HCT116 (cell line): Measurements from ENCODE around the gene SLC2A9. TPM values are rescaled to one million over a fixed set of nuclear protein-coding genes. Genes with fewer than 3 reads are reported as not detected.

Source experiments
- ATAC-seq: fragments of 200-7000 bp; cut with Tn5 transposase; 2 replicates; pipeline ENCODE4 v1.9.1; 2020; ENCODE audit warnings: mild to moderate bottlenecking, moderate library complexity
- BruUV-seq: library from RNA; stranded (reverse); fragments of 400-500 nt; replicated peaks from 2 replicates; lab custom pipeline; 2021; lab: Mats Ljungman, UMichigan
- CTCF ChIA-PET: fragments of 300-600 bp; sonication (Branson Sonifier 250); formaldehyde crosslinking; loops from one replicate; lab custom pipeline; 2021; ENCODE audit warnings: antibody characterized with exemption; lab: Charles Lee
- POLR2A ChIA-PET: fragments of 300-600, 350-600 bp; sonication (Branson Sonifier 250); formaldehyde crosslinking; loops from one replicate; lab custom pipeline; 2021; ENCODE audit warnings: antibody characterized with exemption; lab: Charles Lee
- RAD21 ChIA-PET, 2 experiments: fragments of 300-600 bp; sonication (Branson Sonifier 250); formaldehyde crosslinking; loops; one replicate each; lab custom pipeline; 2023; ENCODE audit warnings: low total read pairs in 2 of 2; ENCODE audit not compliant: uncharacterized antibody in 2 of 2, unreplicated experiment in 2 of 2, low non-redundant PET in 1 of 2; lab: Charles Lee
- DNase-seq: peaks from one replicate; pipeline ENCODE4 v3.0.0-alpha.2; 2010; ENCODE audit warnings: low read depth, low spot score
- H2AFZ ChIP-seq: fragments of 200-600 bp; shearing (Covaris generic), sonication (generic); 2 replicates; pipeline ENCODE4 v1.6.1; 2017; ENCODE audit warnings: low read depth, mixed run types, mixed read lengths, antibody characterized with exemption, low read length; ENCODE audit not compliant: poor library complexity, severe bottlenecking
- H3K27ac ChIP-seq: 2 replicates; pipeline ENCODE4 v1.5.1; 2012; ENCODE audit warnings: low read depth, low read length
- H3K27me3 ChIP-seq: fragments of 200-600 bp; sonication (generic); 2 replicates; pipeline ENCODE4 v1.6.1; 2016; ENCODE audit warnings: mixed run types, low read length, mixed read lengths; ENCODE audit not compliant: insufficient read depth
- H3K36me3 ChIP-seq, 2 experiments: fragments of 200-500 bp in 1 of 2; fragments of 200-600 bp in 1 of 2; sonication (Bioruptor generic) in 1 of 2; sonication (generic) in 1 of 2; 2 replicates each; pipeline versions ENCODE4 v1.5.1 to v1.6.1; 2014 to 2016; ENCODE audit warnings: low read length in 2 of 2, inconsistent platforms in 1 of 2, mixed read lengths in 1 of 2, mixed run types in 1 of 2; ENCODE audit not compliant: insufficient read depth in 2 of 2, control insufficient read depth in 1 of 2
- H3K4me1 ChIP-seq, 2 experiments: fragments of 200-600 bp in 1 of 2; sonication (generic) in 1 of 2; 2 replicates each; pipeline versions ENCODE4 v1.5.1 to v1.6.1; 2012 to 2017; ENCODE audit warnings: low read length in 2 of 2, inconsistent platforms in 1 of 2, mild to moderate bottlenecking in 1 of 2, mixed read lengths in 1 of 2, mixed run types in 1 of 2, moderate library complexity in 1 of 2; ENCODE audit not compliant: insufficient read depth in 2 of 2, control insufficient read depth in 1 of 2
- H3K4me2 ChIP-seq: fragments of 200-600 bp; sonication (generic); 2 replicates; pipeline ENCODE4 v1.6.1; 2017; ENCODE audit warnings: mixed run types, low read length, mixed read lengths
- H3K4me3 ChIP-seq, 2 experiments: fragments of 200-600 bp in 1 of 2; sonication (generic) in 1 of 2; replicated peaks in 1 of 2; 2 replicates each; pipeline ENCODE4 v1.5.1; 2011 to 2016; ENCODE audit warnings: low read length in 2 of 2, control low read depth in 1 of 2, low read depth in 1 of 2, mild to moderate bottlenecking in 1 of 2, mixed read lengths in 1 of 2, mixed run types in 1 of 2
- H3K79me2 ChIP-seq: fragments of 200-600 bp; sonication (generic); 2 replicates; pipeline ENCODE4 v1.6.1; 2017; ENCODE audit warnings: mild to moderate bottlenecking, mixed run types, low read length, moderate library complexity, mixed read lengths; ENCODE audit not compliant: insufficient read depth
- H3K9ac ChIP-seq: fragments of 200-600 bp; sonication (generic); 2 replicates; pipeline ENCODE4 v1.6.1; 2016; ENCODE audit warnings: low read length, mixed read lengths
- H3K9me2 ChIP-seq: fragments of 200-600 bp; sonication (generic), shearing (Covaris generic); 2 replicates; pipeline ENCODE4 v1.6.1; 2017; ENCODE audit warnings: mixed run types, mild to moderate bottlenecking, moderate library complexity; ENCODE audit not compliant: insufficient read depth
- H3K9me3 ChIP-seq, 2 experiments: fragments of 200-500 bp in 1 of 2; fragments of 200-600 bp in 1 of 2; sonication (Bioruptor generic) in 1 of 2; sonication (generic) in 1 of 2; 2 replicates each; pipeline ENCODE4 v1.6.1; 2014 to 2017; ENCODE audit warnings: low read length in 2 of 2, mixed read lengths in 2 of 2, inconsistent platforms in 1 of 2, low read depth in 1 of 2, mild to moderate bottlenecking in 1 of 2, mixed run types in 1 of 2, moderate library complexity in 1 of 2; ENCODE audit not compliant: control insufficient read depth in 1 of 2, insufficient read depth in 1 of 2
- H4K20me1 ChIP-seq: fragments of 200-600 bp; sonication (generic), shearing (Covaris generic); 2 replicates; pipeline ENCODE4 v1.6.1; 2017; ENCODE audit warnings: mixed run types, mild to moderate bottlenecking, moderate library complexity; ENCODE audit not compliant: insufficient read depth
- CBX3 ChIP-seq: IDR thresholded peaks from 2 replicates; pipeline ENCODE4 v1.6.1; 2012; ENCODE audit warnings: low read depth
- CEBPB ChIP-seq: IDR thresholded peaks from 2 replicates; pipeline ENCODE4 v1.6.1; 2012; ENCODE audit warnings: low read depth
- EGR1 ChIP-seq: IDR thresholded peaks from 2 replicates; pipeline ENCODE4 v1.6.1; 2012; ENCODE audit warnings: low read depth
- EZH2 ChIP-seq: fragments of 200-600 bp; sonication (generic); IDR thresholded peaks from 2 replicates; pipeline ENCODE4 v1.6.1; 2017; ENCODE audit warnings: antibody characterized with exemption, mixed run types
- MAX ChIP-seq: IDR thresholded peaks from 2 replicates; pipeline ENCODE4 v1.6.1; 2012
- POLR2AphosphoS5 ChIP-seq: IDR thresholded peaks from 2 replicates; pipeline ENCODE4 v1.6.1; 2011; ENCODE audit warnings: mild to moderate bottlenecking, low read depth, low read length, moderate library complexity
- RAD21 ChIP-seq: IDR thresholded peaks from 2 replicates; pipeline ENCODE4 v1.6.1; 2012; ENCODE audit warnings: low read depth, mild to moderate bottlenecking
- SIN3A ChIP-seq: IDR thresholded peaks from 2 replicates; pipeline ENCODE4 v1.6.1; 2012; ENCODE audit warnings: low read depth
- SRF ChIP-seq: IDR thresholded peaks from 2 replicates; pipeline ENCODE4 v1.6.1; 2012; ENCODE audit warnings: low read depth
- TCF7L2 ChIP-seq: IDR thresholded peaks from 2 replicates; pipeline ENCODE4 v1.7.0; 2011; ENCODE audit warnings: borderline replicate concordance, inconsistent platforms; ENCODE audit not compliant: insufficient read depth, insufficient read length; ENCODE audit errors: extremely low read depth
- YY1 ChIP-seq: IDR thresholded peaks from 2 replicates; pipeline ENCODE4 v1.6.1; 2011; ENCODE audit warnings: low read length, low read depth, moderate library complexity, mild to moderate bottlenecking; ENCODE audit not compliant: insufficient replicate concordance; ENCODE audit errors: extremely low read depth
- ZBTB33 ChIP-seq: IDR thresholded peaks from 2 replicates; pipeline ENCODE4 v1.6.1; 2011; ENCODE audit warnings: mild to moderate bottlenecking, low read length, moderate library complexity; ENCODE audit not compliant: insufficient replicate concordance; ENCODE audit errors: extremely low read depth
- ZFX ChIP-seq: fragments of 450-650 bp; IDR thresholded peaks from 2 replicates; pipeline ENCODE4 v1.6.1; 2017
- ZNF274 ChIP-seq: fragments of 200-500 bp; sonication (Bioruptor generic); IDR thresholded peaks from 2 replicates; pipeline ENCODE4 v1.6.1; 2014; ENCODE audit warnings: mild to moderate bottlenecking, low read depth, low read length, inconsistent platforms
- intact Hi-C: fragments of 100-400 bp; cut with micrococcal nuclease; formaldehyde crosslinking; loops from 2 replicates; pipeline ENCODE4 v1.10.0; 2022
- total RNA-seq: library from RNA; stranded (reverse); gene quantifications from one replicate; pipeline ENCODE4 v1.2.1, GENCODE V29; 2021; ENCODE audit not compliant: unreplicated experiment
- TF ChIP-seq, protein P1 (sequence below): IDR thresholded peaks from 2 replicates; pipeline ENCODE4 v1.6.1; 2012

SLC2A9 gene
- total RNA-seq, 1 experiment from 2014 or later: 2.2 TPM

- DNase-seq (no peak), ATAC-seq (no peak)
- H3K9me2 ChIP-seq: no peaks in the 10 kb centered on the region
- no TSS peak for BruUV-seq
- POLR2A ChIA-PET: no interaction called here
- H3K27me3 ChIP-seq: 0 out of 2 replicates have a peak, but pooled peaks cover 4% of the 10 kb centered on the region
- no peaks in the 10 kb centered on the region for H3K79me2 ChIP-seq
- H3K4me3 ChIP-seq: no peak overlapping the region
- H3K9ac ChIP-seq: no peak overlapping the region
- no peaks in the 10 kb centered on the region for H3K4me1 ChIP-seq
- no peaks in the 10 kb centered on the region for H3K9me3 ChIP-seq
- CTCF ChIA-PET: no interaction called here
- H3K27ac ChIP-seq: no peak overlapping the region
- RAD21 ChIA-PET: no interaction called here
- no peaks in the 10 kb centered on the region for H4K20me1 ChIP-seq
- intact Hi-C loops: no loop called here
- no peaks in the 10 kb centered on the region for H3K36me3 ChIP-seq
- H3K4me2 ChIP-seq: no peak overlapping the region
- TF ChIP-seq EGR1: no peak
- no peak for TF ChIP-seq CBX3
- no peak for TF ChIP-seq MAX
- no peak for TF ChIP-seq EZH2
- TF ChIP-seq, protein P1, sequence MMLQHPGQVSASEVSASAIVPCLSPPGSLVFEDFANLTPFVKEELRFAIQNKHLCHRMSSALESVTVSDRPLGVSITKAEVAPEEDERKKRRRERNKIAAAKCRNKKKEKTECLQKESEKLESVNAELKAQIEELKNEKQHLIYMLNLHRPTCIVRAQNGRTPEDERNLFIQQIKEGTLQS: no peak
- no peak for TF ChIP-seq POLR2AphosphoS5
- TF ChIP-seq ZFX: no peak
- TF ChIP-seq CEBPB: no peak
- TF ChIP-seq ZNF274: no peak
- no peak for TF ChIP-seq YY1
- TF ChIP-seq TCF7L2: no peak
- TF ChIP-seq SRF: no peak
- H2AFZ ChIP-seq: no peak overlapping the region
Measured at GRCh38 chr4:9933184-9933583, 88.1 kb downstream of the SLC2A9 start.

GRCh38 chr4:9932771-9933170 lies 88.5 kb downstream of the SLC2A9 start:
- ATAC-seq (no peak), DNase-seq (no peak)
- no peaks in the 10 kb centered on the region for H3K79me2 ChIP-seq
- no TSS peak for BruUV-seq
- ChIA-PET RAD21 (no interaction called here), POLR2A (no interaction called here), CTCF (no interaction called here)
- no peak overlapping the region for H3K9ac ChIP-seq
- no peaks in the 10 kb centered on the region for H3K4me1 ChIP-seq
- H4K20me1 ChIP-seq: no peaks in the 10 kb centered on the region
- TF ChIP-seq RAD21 (no peak), ZBTB33 (no peak), SIN3A (no peak), TCF7L2 (no peak)
- intact Hi-C loops: no loop called here
- H3K27me3 ChIP-seq: 0 out of 2 replicates have a peak, but pooled peaks cover 4% of the 10 kb centered on the region
- H2AFZ ChIP-seq: no peak overlapping the region
- H3K4me2 ChIP-seq: no peak overlapping the region
- H3K27ac ChIP-seq: no peak overlapping the region
- no peaks in the 10 kb centered on the region for H3K9me2 ChIP-seq
- no peaks in the 10 kb centered on the region for H3K9me3 ChIP-seq
- no peak overlapping the region for H3K4me3 ChIP-seq
- H3K36me3 ChIP-seq: no peaks in the 10 kb centered on the region
